ENCODE measurements around the gene STX2.
"Not testable (repeated sequence)": the region's sequence is repeated elsewhere in the genome, so short reads cannot be mapped to it uniquely, and the experiment has no call there.

The STX2 gene

DNA sequence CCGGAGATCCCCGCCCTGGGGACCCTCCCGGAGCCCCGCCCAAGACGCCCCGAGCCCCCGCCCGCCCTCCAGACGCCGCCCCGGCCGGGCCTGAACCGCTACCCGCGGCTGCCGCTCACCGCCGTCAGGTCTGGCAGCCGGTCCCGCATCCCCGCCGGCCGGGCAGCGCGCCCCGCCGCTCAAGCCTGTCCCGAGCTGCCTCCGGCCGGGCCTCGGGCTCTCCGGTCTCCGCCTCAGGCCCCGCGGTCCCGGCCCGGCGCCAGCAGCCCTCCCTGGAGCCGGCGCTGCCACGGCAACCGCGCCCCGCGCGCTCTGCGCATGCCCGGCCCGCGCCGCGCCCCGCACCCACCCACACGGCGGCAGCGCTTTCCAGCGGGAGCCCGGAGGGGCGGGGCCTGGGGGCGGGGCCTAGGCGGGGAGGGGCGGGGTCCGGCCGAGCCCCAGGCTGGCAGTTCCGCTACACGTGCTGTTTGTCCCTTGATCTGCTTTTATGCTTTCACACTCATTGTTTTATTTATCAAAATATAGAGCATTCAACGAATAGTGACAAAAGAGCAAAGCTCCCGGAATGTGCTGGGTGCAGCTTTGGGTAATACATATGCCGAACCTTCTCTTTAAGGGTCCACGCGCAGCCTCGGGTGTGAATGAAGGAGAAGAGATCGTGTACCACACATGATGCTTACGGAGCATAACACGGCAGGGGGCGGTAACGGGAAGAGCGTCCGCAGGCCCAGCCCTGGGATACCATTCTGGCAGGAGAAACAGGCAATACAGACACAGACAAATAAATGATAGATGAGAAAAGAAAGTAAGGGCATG, at the start of gene STX2:
Gene STX2 (minus strand): TSS at position 300 of the 819 bp plus-strand sequence. CDS start 151 bp downstream, at position 149.
- peak; percentile 73 for DNase-seq (ENCODE audit: low read depth)

DNA sequence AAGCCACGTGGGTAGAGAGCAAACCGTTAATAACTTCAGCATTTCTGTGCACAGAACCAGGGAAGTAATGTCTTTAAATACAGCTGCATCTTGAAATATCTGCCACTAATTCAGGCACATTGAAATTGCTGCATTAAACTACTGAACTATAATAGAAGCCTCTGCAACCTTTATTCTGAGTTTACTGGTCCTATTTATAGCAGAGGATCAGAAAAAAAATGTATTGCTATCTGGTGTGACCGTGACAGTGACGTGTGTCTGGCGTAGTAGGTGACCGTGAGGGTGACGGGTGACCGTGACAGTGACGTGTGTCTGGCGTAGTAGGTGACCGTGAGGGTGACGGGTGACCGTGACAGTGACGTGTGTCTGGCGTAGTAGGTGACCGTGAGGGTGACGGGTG, 48.1 kb upstream of the STX2 start:
- DNase-seq (ENCODE audit: low read depth), result not testable (repeated sequence)

DNA sequence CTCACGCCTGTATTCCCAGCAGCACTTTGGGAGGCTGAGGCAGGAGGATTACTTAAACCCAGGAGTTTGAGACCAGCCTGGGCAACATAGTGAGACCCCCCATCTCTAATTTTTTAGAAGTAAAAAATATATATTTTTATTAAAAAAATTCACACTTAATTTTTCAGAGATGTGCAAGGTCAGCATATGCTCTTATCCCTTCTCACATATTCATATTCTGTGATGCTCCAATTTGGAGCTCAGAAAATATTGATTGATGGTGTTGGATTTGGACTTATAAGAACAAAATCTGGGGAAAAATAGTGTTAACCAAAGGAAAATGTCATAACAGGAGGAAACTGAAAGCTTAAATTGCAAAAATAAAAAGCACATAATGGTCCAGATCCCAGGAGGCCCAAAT, 42.5 kb upstream of the STX2 start:
- DNase-seq (ENCODE audit: low read depth), result no peak

DNA sequence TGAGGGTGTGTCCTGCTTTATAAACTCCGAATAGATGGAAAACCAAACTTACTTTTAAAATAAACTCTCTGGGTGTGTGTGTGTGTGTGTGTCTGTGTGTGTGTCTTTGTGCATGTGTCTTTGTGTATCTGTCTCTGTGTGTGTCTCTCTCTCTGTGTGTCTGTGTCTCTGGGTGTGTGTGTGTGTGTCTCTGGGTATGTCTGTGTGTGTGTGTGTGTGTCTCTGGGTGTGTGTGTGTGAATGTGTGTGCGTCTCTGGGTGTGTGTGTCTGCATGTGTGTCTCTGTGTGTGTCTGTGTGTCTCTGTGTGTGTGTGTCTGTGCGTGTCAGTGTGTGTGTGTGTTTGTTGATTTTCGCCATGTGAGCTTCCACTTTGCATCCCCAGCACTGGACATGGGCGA, 42.0 kb upstream of the STX2 start:
- no peak for DNase-seq (ENCODE audit: low read depth)

DNA sequence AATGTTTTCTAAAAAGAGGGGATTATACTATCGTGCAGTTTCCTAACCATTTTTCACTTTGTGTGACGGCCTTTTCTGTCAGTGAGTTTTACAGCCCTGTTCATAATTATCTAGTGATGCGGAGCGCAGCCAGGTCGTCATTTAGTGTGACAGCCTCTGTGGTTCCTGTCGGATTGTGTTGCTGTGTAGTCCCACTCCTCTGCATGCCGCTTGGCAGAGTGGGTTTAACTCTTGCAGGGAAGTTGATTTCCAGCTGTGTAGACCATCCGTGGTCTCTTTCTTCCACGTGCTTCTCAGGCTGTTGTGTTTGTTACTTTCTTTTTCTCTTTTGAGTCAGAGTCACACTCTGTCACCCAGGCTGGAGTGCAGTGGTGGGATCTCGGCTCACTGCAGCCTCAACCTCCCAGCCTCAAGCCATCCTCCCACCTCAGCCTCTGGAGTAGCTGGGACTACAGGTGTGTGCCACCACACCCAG, 41.4 kb upstream of the STX2 start:
- DNase-seq (ENCODE audit: low read depth), result no peak

DNA sequence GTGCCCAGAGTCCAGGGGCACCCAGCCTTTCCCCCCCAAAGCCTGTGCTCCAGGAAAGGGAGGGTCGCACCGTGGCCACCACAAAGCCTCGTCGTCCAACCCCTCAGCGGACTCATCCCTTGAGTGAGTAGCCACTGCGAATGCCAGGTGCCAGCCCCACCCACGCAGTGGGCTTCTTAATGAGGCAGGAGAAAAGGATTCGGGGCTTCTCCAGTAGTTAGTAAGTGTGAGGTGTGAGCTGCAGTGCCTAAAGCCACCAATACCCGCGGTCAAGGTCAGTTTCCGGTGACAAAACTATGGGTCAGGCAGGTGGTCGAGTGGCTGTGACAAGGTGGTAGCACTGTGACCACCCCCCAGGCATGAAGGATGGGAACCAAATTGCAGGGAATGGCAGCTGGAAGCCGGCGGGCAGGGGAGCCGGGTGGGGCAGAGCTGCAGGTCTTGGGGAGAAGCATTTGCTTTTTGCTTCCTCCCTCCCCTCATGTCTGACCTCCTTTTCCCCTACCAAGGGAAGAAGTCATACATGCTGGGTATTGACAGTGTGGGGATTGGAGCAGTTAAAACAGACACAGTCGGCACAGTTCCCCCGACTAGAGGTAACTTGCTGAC, 40.8 kb upstream of the STX2 start:
- DNase-seq (ENCODE audit: low read depth), result no peak

DNA sequence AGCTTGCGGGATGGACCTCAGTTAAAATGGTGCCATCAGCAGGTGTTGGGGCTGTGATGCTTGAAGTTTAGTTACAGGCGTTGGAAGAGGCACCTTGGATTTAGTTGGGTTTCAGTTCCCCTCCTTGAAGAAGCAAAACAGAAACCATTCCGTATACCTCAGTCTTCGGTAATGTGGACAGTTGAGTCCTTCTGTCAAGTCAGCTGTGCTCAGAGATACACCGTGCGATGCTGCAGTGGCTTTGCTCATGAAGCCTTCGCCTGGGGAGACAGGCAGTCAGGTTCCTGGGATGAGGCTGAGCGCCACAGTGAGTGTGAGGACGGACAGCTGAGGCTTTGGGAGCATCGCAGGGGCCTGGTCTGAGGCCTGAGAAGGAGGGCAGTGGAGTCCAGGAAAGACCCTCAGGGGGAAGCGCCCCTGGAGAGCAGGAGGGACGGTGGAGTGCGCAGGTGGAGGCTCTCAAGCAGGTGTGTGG, 40.2 kb upstream of the STX2 start:
- DNase-seq (ENCODE audit: low read depth), result no peak

DNA sequence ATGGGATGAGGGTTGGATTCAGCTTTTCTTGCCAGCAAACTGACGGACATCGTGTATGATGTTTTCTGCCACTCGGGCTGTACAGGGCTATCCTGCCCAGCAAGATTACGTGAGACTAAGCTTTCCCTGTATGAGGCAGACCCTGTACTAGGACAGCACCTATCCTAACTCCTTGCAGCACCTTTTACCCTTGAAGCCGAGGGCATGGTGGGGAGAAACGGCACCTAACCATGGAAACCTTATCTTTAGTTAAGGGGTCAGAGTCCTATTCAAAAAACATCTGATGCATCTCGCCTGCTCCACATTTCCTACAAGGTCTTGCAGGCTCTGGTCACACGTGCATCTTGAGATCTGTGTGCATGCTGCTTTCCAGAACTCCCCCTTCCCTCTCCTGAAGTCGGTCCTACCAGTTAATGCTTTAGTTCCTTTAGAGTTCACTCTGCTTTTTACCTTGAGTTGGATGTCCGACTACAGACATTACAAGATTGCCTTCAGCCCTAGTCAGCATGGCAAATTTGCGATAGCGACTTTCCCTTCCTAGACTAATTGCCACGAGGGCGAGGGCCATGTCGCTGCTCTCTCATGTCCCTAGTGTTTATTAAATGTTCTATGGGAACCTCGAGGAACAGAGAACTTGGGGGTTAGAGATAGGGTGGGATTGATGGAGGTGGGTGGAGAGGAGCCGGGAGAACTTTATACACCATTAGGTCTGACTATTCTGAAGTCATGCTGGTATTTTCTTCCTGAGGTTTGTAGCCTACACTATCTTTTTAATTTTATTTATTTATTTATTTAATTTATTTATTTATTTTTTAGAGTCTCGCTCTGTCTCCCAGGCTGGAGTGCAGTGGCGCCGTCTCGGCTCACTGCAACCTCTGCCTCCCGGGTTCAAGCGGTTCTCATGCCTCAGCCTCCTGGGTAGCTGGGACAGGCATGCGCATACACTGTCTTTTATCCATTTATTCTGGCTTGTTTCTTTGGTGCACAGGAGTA, 39.4 kb upstream of the STX2 start:
- DNase-seq (ENCODE audit: low read depth), result no peak

DNA sequence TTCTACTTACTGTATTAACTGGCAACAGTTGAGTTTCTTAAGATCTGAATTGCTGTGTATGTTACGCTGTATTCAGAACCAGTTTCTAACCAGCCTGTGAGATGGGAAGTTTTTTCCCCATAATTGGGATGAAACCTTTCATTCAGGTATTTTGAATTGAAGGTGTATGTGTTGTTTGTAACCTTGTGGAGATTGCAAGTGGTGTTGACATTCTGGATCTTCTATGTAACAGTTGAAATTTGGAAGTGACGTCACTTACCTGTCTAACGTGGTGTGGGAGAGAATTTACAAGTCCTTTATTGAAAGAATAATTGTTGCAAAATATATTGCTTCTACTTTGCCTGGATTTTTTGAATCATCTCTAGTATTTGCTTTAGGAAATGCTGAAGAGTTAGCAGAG, 38.3 kb upstream of the STX2 start:
- no peak for DNase-seq (ENCODE audit: low read depth)

DNA sequence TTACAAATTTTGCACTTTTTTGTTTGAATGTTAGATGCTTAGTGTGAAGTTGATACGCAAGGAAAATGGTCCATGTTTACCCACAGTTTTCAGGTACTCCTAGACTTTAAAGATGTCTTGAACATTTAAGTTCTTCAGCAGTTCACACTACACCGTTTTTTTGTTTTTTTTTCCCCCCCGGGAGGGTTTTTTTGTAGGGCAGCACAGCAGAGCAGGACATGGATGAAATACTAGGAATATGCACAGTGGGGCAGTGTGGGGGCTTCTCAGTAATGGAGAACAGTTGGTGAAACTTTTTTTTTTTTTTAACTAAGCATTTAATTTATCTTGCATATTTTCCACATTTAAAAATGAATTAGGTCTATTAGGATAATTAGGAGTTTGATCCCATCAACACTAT, 37.7 kb upstream of the STX2 start:
- no peak for DNase-seq (ENCODE audit: low read depth)

DNA sequence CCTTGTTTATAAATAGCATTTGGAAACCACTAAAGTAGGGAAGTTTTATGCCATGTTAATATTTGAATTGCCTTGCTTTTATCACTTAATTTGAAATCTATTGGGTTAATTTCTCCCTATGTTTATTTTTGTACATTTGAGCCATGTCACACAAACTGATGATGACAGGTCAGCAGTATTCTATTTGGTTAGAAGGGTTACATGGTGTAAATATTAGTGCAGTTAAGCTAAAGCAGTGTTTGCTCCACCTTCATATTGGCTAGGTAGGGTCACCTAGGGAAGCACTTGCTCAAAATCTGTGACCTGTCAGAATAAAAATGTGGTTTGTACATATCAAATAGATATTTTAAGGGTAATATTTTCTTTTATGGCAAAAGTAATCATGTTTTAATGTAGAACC, 37.2 kb upstream of the STX2 start:
- no peak for DNase-seq (ENCODE audit: low read depth)

DNA sequence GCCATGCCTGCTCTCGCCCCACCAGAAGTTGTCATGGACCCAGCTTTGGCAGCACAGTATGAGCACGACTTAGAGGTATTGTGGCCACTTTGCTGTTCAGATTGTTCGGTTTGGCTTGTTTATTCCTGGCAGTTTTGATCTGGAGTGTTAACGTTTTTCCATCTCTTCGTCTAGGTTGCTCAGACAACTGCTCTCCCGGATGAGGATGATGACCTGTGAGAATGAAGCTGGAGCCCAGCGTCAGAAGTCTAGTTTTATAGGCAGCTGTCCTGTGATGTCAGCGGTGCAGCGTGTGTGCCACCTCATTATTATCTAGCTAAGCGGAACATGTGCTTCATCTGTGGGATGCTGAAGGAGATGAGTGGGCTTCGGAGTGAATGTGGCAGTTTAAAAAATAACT, 36.7 kb upstream of the STX2 start:
- not testable (repeated sequence) for DNase-seq (ENCODE audit: low read depth)

DNA sequence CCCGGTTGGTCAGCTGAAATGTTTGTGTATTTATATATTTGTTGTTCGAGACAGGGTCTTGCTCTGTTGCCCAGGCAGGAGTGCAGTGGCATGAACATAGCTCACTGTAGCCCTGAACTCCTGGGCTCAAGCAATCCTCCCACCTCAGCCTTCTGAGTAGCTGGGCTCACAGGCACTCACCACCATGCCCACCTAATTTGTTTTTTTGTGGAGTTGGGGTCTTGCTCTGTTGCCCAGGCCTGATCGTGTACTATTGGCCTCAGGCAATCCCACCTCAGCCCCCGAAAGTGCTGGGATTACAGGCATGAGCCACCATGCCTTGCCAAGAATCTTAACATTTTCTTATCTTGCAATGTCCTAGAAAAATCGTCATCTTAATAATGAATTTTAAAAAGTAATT, 36.1 kb upstream of the STX2 start:
- no peak for DNase-seq (ENCODE audit: low read depth)

DNA sequence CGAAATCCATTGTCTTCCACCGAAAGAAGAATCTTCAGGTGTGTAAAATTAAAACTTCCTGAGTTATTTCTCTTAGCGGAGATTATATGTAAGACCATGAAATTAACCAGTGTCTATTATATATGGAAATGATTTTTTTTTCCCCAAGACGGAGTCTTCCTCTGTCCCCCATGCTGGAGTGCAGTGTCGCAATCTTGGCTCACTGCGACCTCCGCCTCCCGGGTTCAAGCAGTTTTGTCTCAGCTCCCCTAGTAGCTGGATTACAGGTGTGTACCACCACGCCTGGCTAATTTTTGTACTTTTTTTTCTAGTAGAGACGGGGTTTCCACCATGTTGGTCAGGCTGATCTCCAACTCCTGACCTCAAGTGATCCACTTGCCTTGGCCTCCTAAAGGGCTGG, 35.6 kb upstream of the STX2 start:
- DNase-seq (ENCODE audit: low read depth), result no peak

DNA sequence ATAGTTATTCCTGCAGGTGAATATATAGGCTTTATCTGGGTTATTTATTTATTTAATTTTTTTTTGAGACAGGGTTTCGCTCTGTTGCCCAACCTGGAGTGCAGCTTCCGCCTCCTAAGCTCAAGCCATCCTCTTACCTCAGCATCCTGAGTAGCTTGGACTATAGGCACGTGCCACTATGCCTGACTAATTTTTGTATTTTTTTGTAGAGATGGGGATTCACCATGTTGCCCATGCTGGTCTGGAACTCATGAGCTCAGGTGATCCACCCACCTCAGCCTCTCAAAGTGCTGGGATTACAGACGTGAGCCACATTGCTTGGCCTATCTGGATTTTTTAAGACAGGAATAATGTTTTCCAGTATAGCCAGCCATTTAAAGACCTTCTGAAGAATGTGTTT, 34.8 kb upstream of the STX2 start:
- DNase-seq (ENCODE audit: low read depth), result no peak

DNA sequence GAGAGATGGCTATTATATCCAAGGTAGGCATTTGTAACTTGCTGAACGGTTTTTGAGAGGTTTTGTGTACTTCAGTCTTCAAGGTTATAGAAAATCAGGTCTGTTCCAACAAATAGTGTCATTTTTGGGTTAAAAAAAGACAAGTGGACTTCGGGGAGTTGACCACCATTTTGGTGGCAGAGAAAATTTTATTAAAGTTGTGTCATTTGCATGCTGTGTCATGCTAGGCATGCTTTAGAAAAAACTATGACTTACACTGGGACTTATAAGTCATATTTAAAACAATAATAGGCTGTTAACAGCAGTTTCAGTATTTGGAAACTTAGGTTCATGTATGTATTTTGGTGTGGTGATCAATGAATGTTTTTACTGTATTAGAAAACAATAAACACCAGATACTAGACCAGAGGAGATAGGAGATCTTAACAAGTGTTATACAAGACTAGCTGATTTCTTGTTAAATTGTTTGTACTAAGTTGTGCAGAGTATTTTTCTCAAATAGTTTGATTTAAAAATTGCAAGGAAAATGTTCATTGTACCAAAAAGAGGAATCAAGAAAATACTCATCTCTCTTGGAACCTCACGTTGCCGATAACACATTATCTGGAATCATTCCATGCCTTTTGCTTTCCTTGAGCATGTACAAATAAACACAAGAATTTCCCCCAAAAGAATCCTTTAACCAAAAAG, 34.2 kb upstream of the STX2 start:
- no peak for DNase-seq (ENCODE audit: low read depth)

DNA sequence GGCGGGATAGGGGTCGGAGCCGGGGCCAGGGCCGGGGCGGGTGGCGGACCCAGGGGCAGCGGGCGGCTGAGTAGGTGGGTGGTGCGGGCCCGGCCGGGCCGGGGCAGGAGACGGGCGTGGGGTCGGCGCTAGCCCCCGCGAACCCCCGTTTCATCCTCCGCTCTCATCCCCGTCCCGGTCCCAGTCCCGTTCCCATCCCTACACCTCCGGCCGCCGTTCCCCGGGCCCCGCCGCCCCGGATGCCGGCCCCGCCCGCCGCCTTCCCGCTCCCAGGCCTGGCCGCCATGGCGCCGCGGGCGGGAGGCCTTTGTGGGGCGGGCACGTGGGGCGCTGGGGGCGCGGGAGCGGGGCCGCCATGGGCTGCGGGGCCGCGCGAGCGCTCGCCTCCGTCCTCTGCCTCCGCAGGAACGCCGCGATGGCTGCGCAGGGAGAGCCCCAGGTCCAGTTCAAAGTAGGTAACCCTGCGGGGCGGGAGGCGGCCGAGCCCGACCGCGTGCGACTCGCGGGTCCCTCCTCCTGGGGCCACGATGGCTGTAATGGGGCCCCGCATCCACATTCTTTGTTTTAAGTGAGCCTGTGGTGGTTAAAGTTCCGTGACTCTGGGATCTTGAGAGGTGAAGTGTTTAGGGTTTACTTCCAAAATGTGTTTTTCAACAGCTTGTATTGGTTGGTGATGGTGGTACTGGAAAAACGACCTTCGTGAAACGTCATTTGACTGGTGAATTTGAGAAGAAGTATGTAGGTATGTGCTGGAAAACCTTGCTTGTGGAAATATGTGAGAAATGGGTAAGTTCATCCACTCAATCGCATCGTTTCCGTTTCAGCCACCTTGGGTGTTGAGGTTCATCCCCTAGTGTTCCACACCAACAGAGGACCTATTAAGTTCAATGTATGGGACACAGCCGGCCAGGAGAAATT, 33.4 kb upstream of the STX2 start:
- DNase-seq (ENCODE audit: low read depth), result no peak

DNA sequence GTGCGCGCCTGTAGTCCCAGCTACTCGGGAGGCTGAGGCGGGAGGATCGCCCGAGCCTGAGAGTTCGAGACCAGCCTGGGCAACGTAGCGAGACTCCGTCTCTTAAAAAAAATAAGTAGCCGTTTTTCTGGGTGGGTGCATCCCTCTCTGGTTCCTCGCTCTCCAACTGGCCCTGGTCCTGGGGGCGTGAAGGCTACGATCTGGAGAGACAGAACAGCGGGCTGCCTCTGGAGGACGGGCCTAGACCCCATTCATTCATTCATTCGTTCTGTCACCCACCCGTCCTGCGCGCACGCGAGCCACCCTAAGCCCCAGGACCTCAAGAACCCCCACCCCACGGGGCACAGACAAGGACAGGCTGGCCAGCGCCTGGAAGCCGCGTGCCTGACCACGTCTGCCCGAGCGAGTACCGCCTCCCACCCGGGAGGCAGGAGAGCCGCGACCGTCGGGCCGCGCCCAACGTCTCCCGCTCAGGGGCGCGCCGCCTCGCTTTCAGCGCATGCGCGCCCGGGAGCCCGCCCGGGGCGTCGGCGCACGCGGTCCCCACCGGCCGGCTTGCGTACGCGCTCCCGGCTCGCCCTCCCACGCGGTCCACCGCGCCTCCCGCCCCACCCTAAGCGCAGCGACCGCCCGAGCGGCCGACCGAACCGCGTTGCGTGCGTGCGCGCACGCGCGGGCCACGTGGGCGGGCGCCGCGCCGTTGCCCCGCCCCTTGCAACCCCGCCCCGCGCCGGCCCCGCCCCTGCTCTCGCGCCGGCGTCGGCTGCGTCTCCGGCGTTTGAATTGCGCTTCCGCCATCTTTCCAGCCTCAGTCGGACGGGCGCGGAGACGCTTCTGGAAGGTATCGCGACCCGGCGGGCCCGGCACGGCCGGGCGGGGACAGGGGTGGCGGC, 32.5 kb upstream of the STX2 start, which contains the start of gene RAN:
Gene RAN (plus strand): TSS at position 781 of the 893 bp plus-strand sequence. CDS start 528 bp downstream, outside the sequence.
- peak; percentile 78 for DNase-seq (ENCODE audit: low read depth)

All from stimulated activated CD8-positive, alpha-beta memory T cell treated with anti-CD3 and anti-CD28 coated beads, Interleukin-7, amount 100 ng/mL, for 24 hours (primary cell).